ENCODE results near the gene DHCR7. TPM values are rescaled to one million over a fixed set of nuclear protein-coding genes. Genes with fewer than 3 reads are reported as not detected.

The DHCR7 gene, protein sequence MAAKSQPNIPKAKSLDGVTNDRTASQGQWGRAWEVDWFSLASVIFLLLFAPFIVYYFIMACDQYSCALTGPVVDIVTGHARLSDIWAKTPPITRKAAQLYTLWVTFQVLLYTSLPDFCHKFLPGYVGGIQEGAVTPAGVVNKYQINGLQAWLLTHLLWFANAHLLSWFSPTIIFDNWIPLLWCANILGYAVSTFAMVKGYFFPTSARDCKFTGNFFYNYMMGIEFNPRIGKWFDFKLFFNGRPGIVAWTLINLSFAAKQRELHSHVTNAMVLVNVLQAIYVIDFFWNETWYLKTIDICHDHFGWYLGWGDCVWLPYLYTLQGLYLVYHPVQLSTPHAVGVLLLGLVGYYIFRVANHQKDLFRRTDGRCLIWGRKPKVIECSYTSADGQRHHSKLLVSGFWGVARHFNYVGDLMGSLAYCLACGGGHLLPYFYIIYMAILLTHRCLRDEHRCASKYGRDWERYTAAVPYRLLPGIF
- 42.5 to 56.3 TPM (median 51.7 TPM) in 5 replicates for total RNA-seq (2022; extraction: Qiagen RNA extraction; ENCODE audit: low read depth)

DNA sequence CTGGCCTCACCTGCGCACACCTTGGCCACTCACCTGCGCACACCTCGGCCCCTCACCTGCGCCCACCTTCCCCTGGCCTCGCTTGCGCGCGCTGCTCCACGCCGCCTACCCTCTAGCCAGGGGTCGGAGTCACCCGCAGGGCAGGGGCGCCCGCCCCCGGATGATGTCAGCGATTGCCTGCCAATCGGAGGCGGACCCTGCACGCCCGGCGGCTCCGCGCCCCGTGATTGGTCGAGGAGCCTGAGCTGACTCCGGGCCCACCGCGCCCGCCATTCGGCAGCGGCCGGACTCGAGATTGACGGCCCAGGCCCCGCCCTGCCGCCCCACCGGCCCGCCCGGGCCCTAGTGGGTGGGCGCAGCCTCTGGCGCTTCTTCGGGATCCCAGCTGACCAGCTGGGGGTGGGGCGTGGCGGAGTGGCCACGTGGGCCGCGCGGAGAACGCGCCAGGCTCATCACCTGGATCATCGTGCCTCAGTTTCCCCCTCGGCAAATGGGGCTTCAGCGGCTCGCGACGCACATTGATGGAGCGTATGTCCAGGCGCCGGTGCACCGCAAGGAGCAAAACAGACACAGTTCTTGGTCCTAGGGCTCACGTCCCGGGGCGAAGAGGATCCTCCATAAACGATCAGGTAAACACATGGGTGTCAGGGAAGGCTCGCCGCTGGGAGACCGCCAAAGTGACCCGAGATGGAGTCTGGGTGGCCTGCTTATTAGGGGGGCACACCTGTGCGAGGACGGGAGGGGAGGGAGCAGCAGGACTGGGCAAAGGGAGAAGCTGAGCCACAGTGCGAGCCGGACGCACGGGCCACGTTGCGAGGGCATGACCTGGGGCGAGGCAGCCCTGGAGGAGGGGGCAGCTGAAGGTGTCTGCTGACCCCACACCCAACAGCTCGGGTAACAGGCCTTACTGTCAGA, at the start of gene DHCR7:
TSS of gene DHCR7 (minus strand) at position 137 of the 915 bp plus-strand sequence. CDS start 3,441 bp downstream, outside the sequence.

DNA sequence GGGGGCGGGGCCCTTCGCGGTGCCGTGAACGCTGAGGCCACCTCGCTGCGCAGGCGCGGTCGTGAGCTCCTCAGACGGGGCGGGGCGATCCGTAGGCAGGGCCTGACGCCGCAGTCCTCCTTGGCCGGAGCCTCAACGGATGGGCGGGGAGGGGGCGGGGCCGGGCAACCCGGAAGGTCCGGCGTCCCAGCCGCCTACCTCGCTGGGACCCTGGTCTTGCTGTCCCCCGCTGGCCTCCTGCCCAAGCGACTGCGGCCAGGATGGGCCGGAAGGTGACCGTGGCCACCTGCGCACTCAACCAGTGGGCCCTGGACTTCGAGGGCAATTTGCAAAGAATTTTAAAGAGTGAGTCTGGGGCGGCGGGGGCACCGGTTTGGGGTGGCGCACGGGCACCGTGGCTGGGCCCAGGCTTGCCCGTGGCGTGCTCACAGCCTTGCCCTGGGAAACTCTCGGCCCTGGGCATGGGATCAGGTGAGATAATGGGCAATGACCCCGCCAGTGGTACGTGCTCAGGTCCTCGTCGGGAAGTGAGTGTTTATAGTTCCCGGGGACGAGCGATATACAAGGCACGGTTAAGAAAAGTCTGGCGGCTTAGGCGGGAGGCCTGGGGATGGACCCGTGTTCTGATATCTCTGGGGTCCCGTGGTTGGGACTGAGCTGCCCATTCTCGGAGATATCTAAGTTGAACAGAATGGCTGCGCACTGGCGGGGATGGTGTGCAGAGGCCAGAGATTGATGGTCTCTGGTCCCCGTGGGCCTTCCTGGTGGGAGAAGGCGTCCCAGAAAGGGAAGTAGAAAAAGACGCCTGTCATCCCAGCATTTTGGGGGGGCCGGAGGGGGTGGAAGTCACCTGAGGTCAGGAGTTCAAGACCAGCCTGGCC, 5.1 kb upstream of the DHCR7 start, which contains the start of gene NADSYN1:
TSS of gene NADSYN1 (plus strand) at position 167 of the 881 bp plus-strand sequence. CDS start at position 261, 94 bp downstream.

Other genes with a start within 250 kb of the DHCR7 start
- gene SHANK2, start 195.8 kb downstream of the DHCR7 start, total RNA-seq (2022; extraction: Qiagen RNA extraction; ENCODE audit: low read depth) = 6.6 to 8.8 TPM (median 7.1 TPM) in 5 replicates
- 38.2 to 48.9 TPM (median 47.0 TPM) in 5 replicates for gene NADSYN1, start 4.8 kb upstream of the DHCR7 start, total RNA-seq (2022; extraction: Qiagen RNA extraction; ENCODE audit: low read depth)
- gene KRTAP5-7, start 78.9 kb upstream of the DHCR7 start, total RNA-seq (2022; extraction: Qiagen RNA extraction; ENCODE audit: low read depth) = not detected in 5 replicates
- not detected in 5 replicates for gene KRTAP5-8, start 89.6 kb upstream of the DHCR7 start, total RNA-seq (2022; extraction: Qiagen RNA extraction; ENCODE audit: low read depth)
- not detected in 5 replicates for gene KRTAP5-9, start 100.0 kb upstream of the DHCR7 start, total RNA-seq (2022; extraction: Qiagen RNA extraction; ENCODE audit: low read depth)
- not detected in 5 replicates for gene KRTAP5-10, start 117.2 kb upstream of the DHCR7 start, total RNA-seq (2022; extraction: Qiagen RNA extraction; ENCODE audit: low read depth)
- not detected in 5 replicates for gene KRTAP5-11, start 134.5 kb upstream of the DHCR7 start, total RNA-seq (2022; extraction: Qiagen RNA extraction; ENCODE audit: low read depth)

All from A549 treated with RU486 at 1 μM for 4 hours (cell line).